Neural crest cell (in vitro differentiated cells): ENCODE data around the gene HILPDA. TPM values are rescaled to one million over a fixed set of nuclear protein-coding genes. Genes with fewer than 3 reads are reported as not detected.
"Not testable (repeated sequence)": the region's sequence is repeated elsewhere in the genome, so short reads cannot be mapped to it uniquely, and the experiment has no call there.

Experiments
- DNase-seq: peaks from one replicate; pipeline ENCODE4 v3.0.0; 2021; ENCODE audit warnings: low read depth, mixed read lengths, low spot score
- H3K27ac Mint-ChIP-seq: one replicate; pipeline ENCODE4 v1.8.0; 2021; ENCODE audit warnings: mild to moderate bottlenecking, mixed read lengths; ENCODE audit not compliant: unreplicated experiment
- H3K27me3 Mint-ChIP-seq: 2 replicates; pipeline ENCODE4 v1.8.0; 2021; ENCODE audit warnings: low read depth, mild to moderate bottlenecking, mixed read lengths
- H3K36me3 Mint-ChIP-seq: 2 replicates; pipeline ENCODE4 v1.8.0; 2021; ENCODE audit warnings: low read depth, mild to moderate bottlenecking, mixed read lengths
- H3K4me1 Mint-ChIP-seq: 2 replicates; pipeline ENCODE4 v1.8.0; 2021; ENCODE audit warnings: mixed read lengths
- H3K4me3 Mint-ChIP-seq: one replicate; pipeline ENCODE4 v1.8.0; 2021; ENCODE audit warnings: mild to moderate bottlenecking, mixed read lengths
- H3K9me3 Mint-ChIP-seq: 2 replicates; pipeline ENCODE4 v1.8.0; 2021; ENCODE audit warnings: mixed read lengths
- CTCF ChIP-seq: fragments of 200-600 bp; sonication (generic); conservative IDR thresholded peaks from 2 replicates; pipeline ENCODE4 v1.5.0; 2021; ENCODE audit warnings: antibody characterized with exemption, mild to moderate bottlenecking
- total RNA-seq: library from RNA; stranded (reverse); gene quantifications from 2 replicates; pipeline ENCODE4 v1.2.1, GENCODE V29; 2021

The HILPDA gene
- total RNA-seq, 1 donor from 2014 or later, result 46.7 TPM

DNA sequence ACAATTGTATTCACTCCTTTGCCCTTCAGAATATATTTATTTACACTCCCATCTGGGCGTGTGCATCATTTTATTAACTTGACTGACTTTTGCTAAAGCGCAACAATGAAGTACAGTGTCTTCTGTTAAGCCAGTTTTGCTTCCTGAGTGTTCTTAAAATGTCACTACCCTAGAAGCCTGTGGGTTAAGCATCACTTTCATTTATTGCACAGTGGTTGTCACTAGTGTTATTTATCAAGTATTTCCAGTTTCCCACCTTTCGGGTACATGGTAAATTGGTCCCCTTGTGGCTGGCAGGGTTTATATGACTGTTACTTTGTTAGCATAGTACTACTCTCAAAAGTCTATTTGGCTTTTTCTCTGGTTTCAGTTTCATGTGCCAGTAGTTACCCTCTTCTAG is 3.3 kb downstream of the HILPDA start:
- peaks cover 49% of the 10 kb centered on the region for H3K4me1 Mint-ChIP-seq
- H3K36me3 Mint-ChIP-seq, result peaks cover 20% of the 10 kb centered on the region
- DNase-seq, result no peak
- H3K27ac Mint-ChIP-seq, result no peak overlapping the region
- no peaks in the 10 kb centered on the region for H3K27me3 Mint-ChIP-seq
- H3K9me3 Mint-ChIP-seq, result no peaks in the 10 kb centered on the region
- H3K4me3 Mint-ChIP-seq, result peak overlapping the region; percentile 94
- no peak for TF ChIP-seq CTCF

GRCh38 chr7:128459394-128459878 is 3.8 kb downstream of the HILPDA start:
- Mint-ChIP-seq H3K4me1 (peaks cover 44% of the 10 kb centered on the region), H3K36me3 (peaks cover 21% of the 10 kb centered on the region), H3K4me3 (peak overlapping the region; percentile 94), H3K9me3 (no peaks in the 10 kb centered on the region), H3K27me3 (no peaks in the 10 kb centered on the region), H3K27ac (no peak overlapping the region)
- peak; percentile 46 for DNase-seq
- peak; percentile 74 for TF ChIP-seq CTCF

GRCh38 chr7:128462460-128462859 is 6.8 kb downstream of the HILPDA start:
- TF ChIP-seq CTCF, result no peak
- Mint-ChIP-seq H3K27me3 (no peaks in the 10 kb centered on the region), H3K4me1 (peaks cover 24% of the 10 kb centered on the region), H3K9me3 (no peaks in the 10 kb centered on the region), H3K27ac (no peak overlapping the region), H3K36me3 (peaks cover 18% of the 10 kb centered on the region), H3K4me3 (no peak overlapping the region)
- no peak for DNase-seq

- DNase-seq, H3K4me3 Mint-ChIP-seq, H3K27me3 Mint-ChIP-seq, H3K27ac Mint-ChIP-seq, H3K9me3 Mint-ChIP-seq: not testable (repeated sequence)
- Mint-ChIP-seq H3K4me1 (peaks cover 18% of the 10 kb centered on the region), H3K36me3 (peaks cover 15% of the 10 kb centered on the region)
These were observed 7.7 kb downstream of the HILPDA start for GRCh38 chr7:128463345-128463744.

DNA sequence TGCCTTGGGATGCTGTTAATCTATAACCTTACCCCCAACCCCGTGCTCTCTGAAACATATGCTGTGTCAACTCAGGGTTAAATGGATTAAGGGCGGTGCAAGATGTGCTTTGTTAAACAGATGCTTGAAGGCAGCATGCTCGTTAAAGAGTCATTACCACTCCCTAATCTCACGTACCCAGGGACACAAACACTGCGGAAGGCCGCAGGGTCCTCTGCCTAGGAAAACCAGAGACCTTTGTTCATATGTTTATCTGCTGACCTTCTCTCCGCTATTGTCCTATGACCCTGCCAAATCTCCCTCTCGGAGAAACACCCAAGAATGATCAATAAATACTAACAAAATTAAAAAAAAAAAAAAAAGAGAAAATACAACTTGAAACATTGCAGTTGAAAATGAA is 8.3 kb downstream of the HILPDA start:
- DNase-seq, H3K4me3 Mint-ChIP-seq, H3K27ac Mint-ChIP-seq, H3K9me3 Mint-ChIP-seq, H3K27me3 Mint-ChIP-seq: not testable (repeated sequence)
- H3K4me1 Mint-ChIP-seq, result peaks cover 12% of the 10 kb centered on the region
- peaks cover 15% of the 10 kb centered on the region for H3K36me3 Mint-ChIP-seq

- peaks cover 15% of the 10 kb centered on the region for H3K36me3 Mint-ChIP-seq
- H3K27me3 Mint-ChIP-seq, DNase-seq, H3K4me3 Mint-ChIP-seq, H3K27ac Mint-ChIP-seq, H3K9me3 Mint-ChIP-seq, H3K4me1 Mint-ChIP-seq: not testable (repeated sequence)
These were observed 11.2 kb downstream of the HILPDA start for GRCh38 chr7:128466871-128467270.

GRCh38 chr7:128476402-128477335 is 21.0 kb downstream of the HILPDA start, which contains the start of gene METTL2B:
METTL2B (plus strand) TSS chr7:128476748; CDS start chr7:128476766, 18 bp downstream.
- H3K9me3 Mint-ChIP-seq, H3K27me3 Mint-ChIP-seq, H3K36me3 Mint-ChIP-seq: not testable (repeated sequence)
- peak; percentile 85 for DNase-seq
- TF ChIP-seq CTCF, result peak; percentile 59
- Mint-ChIP-seq H3K27ac (peak within 1 kb of the TSS; percentile 99), H3K4me1 (peaks cover 18% of the 10 kb centered on the region), H3K4me3 (peak within 1 kb of the TSS; percentile 99)

DNA sequence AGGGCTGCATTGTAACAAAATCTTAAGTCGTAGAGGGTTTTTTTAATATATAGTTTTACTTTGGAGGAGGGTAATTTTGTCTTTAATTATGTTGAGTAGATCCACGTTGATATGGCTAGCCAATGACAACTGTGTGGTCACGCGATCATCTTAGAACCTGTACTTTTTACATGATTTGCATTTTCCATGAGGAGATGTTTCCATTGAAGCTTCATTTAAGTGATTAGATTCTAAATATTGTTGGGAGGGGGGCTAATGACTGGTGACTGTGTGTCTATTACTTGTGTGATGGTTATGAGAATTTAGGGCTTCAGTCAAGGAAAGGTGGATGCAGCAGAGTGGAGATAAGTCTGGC is 21.6 kb downstream of the HILPDA start:
- H3K9me3 Mint-ChIP-seq, H3K36me3 Mint-ChIP-seq, H3K27me3 Mint-ChIP-seq, DNase-seq: not testable (repeated sequence)
- Mint-ChIP-seq H3K27ac (peak overlapping the region; percentile 99), H3K4me3 (peak overlapping the region; percentile 99), H3K4me1 (peaks cover 18% of the 10 kb centered on the region)

- not testable (repeated sequence) for DNase-seq, H3K27me3 Mint-ChIP-seq, H3K9me3 Mint-ChIP-seq, H3K27ac Mint-ChIP-seq, H3K36me3 Mint-ChIP-seq
- Mint-ChIP-seq H3K4me1 (peaks cover 18% of the 10 kb centered on the region), H3K4me3 (peak overlapping the region; percentile 31)
These were observed 23.4 kb downstream of the HILPDA start for GRCh38 chr7:128479082-128479481.
